Neutrophil (primary cell): ENCODE results near the gene GPR15LG.

ENCODE experiments used
- H3K27ac ChIP-seq: fragments of 200-600 bp; sonication (generic); 2 replicates; pipeline ENCODE4 v1.5.1; 2016; ENCODE audit warnings: mild to moderate bottlenecking, moderate library complexity
- H3K27me3 ChIP-seq: fragments of 200-600 bp; sonication (generic); 2 replicates; pipeline ENCODE4 v1.6.0; 2016; ENCODE audit warnings: mild to moderate bottlenecking
- H3K36me3 ChIP-seq: fragments of 200-600 bp; sonication (generic); 2 replicates; pipeline ENCODE4 v1.5.1; 2017
- H3K4me1 ChIP-seq, 2 experiments: fragments of 200-600 bp in 1 of 2; sonication (generic) in 1 of 2; 1 replicate in 1 of 2; 2 replicates in 1 of 2; pipeline versions ENCODE4 v1.5.1 to v1.6.1; 2013 to 2016; ENCODE audit warnings: low read depth in 1 of 2, low read length in 1 of 2, mild to moderate bottlenecking in 1 of 2, moderate library complexity in 1 of 2; ENCODE audit not compliant: control insufficient read depth in 1 of 2, insufficient read depth in 1 of 2
- H3K4me3 ChIP-seq, 2 experiments: fragments of 200-600 bp in 1 of 2; sonication (generic) in 1 of 2; 1 replicate in 1 of 2; 2 replicates in 1 of 2; pipeline ENCODE4 v1.5.1; 2013 to 2016; ENCODE audit warnings: low read depth in 1 of 2, low read length in 1 of 2, mild to moderate bottlenecking in 1 of 2, moderate library complexity in 1 of 2
- H3K9me3 ChIP-seq: fragments of 200-600 bp; sonication (generic); 2 replicates; pipeline ENCODE4 v1.5.1; 2016
- CTCF ChIP-seq: fragments of 200-600 bp; sonication (generic); IDR thresholded peaks from 2 replicates; pipeline ENCODE4 v1.5.1; 2016; ENCODE audit warnings: antibody characterized with exemption

GPR15LG gene

DNA sequence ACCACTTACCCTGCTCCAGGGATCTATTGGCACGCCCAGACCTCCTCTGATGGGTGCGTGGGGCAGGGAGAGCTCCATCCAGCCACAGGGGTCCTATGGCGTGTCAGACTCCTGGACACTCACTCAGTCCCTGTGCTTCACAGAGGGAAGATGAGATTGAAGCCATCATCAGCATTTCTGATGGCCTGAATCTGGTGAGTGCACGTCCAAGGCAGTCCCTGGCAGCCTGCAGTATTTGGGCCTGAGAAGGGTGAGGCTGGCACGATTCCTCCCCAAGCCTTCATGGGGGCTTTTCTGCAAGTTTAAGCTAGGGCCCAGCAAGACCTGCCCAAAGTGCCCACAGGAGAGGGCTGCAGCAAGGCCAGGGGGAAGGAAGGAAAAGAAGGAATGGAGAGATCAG is 24.0 kb downstream of the GPR15LG start:
- Histone ChIP-seq H3K27me3 (peaks cover 81% of the 10 kb centered on the region), H3K4me1 (peaks cover 0 to 9% of the 10 kb centered on the region in 2 experiments), H3K27ac (no peak overlapping the region), H3K4me3 (no peak overlapping the region), H3K9me3 (no peaks in the 10 kb centered on the region), H3K36me3 (no peaks in the 10 kb centered on the region)
- TF ChIP-seq CTCF, result no peak

DNA sequence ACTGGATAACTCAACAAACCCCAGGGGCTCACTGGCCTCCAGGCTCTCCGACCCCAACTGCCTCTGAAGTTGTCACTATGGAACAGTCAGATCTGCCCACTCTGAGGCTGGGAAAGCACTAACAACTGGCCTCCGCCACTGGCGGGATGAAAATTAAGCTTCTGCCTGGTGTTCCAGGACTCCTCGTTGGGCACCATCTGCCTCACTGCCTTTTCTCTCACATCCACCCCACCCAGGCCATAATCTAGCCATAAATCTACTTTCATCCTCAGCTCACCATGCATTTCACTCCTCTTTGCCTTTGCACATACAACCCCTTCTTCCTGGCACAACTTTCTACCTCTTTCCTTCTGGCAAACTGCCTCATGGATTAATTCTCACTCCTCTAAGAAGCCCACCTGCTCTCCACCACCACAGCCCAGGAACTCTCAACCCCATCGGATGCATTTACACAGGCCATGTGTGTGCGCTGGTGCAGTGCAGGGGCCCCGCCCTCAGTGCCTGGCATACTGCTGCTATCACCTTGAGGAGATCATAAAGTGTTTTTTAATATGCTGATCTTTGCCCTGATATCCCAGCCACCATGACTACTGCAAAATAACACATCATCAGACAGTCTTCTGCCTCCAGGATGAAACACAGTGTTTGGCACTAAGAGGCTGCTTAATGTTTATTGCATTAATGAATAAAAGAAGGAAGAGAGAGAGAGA is 24.8 kb downstream of the GPR15LG start:
- no peak overlapping the region for H3K4me3 ChIP-seq
- H3K27me3 ChIP-seq, result peaks cover 73% of the 10 kb centered on the region
- peaks cover 0 to 9% of the 10 kb centered on the region in 2 experiments for H3K4me1 ChIP-seq
- no peak for TF ChIP-seq CTCF
- H3K27ac ChIP-seq, result no peak overlapping the region
- no peaks in the 10 kb centered on the region for H3K9me3 ChIP-seq
- H3K36me3 ChIP-seq, result no peaks in the 10 kb centered on the region

DNA sequence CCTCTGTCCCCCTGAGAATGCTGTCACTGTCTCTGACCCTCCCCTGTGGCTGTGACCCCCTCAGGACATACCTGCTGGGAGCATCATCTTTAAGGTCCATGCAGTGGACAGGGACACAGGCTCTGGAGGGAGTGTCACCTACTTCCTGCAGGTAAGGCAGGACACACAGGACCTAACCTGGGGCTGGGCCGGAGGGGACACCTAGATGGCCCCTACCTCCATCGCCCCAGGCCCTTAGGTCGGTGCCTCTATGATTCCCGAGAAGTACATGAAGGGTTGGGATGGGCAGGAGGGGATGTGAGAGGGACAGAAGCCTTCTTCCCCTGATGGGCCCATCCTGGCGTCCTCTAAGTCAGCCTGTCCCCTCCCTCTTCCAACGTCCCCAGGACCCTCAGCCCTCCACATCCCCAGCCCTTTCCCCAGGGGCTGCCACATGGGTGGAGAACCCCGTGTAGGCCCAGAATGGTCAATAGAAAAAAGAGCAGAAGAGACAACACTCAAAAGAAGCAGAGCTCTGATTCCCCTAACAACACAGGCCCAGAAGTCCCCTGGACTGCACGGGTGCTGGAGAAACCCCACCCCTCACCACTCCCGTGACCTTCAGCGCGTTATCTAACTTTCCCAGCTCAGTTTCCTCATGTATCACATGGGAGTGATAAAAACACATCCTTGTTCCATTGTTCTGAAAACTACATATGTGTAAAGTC is 27.1 kb downstream of the GPR15LG start:
- Histone ChIP-seq H3K27ac (no peak overlapping the region), H3K36me3 (no peaks in the 10 kb centered on the region)
- TF ChIP-seq CTCF, result no peak

DNA sequence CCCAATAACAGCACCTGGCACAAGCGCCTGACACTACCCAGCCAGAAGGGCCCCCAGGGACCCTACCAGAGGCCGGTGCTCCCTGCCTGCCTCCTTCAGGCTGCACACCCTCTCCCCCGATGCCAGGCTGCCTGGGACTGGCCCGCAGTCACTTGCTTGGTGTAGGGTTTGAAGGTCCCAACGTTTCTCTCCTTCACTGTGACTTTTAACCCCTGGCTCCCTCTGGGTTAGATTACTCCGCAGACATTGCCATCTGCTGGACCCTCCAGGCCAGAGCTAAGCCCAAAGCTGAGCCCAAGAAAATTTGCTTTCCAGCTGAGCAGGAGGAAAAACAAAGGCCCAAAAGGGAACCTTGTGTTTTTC is 27.6 kb downstream of the GPR15LG start:
- H3K9me3 ChIP-seq, result no peaks in the 10 kb centered on the region
- TF ChIP-seq CTCF, result no peak
- H3K36me3 ChIP-seq, result no peaks in the 10 kb centered on the region
- no peaks in the 10 kb centered on the region for H3K4me1 ChIP-seq
- H3K27ac ChIP-seq, result no peak overlapping the region
- peaks cover 45% of the 10 kb centered on the region for H3K27me3 ChIP-seq
- no peak overlapping the region for H3K4me3 ChIP-seq

More for the DNA sequence above, 27.1 kb downstream of the GPR15LG start:
- H3K9me3 ChIP-seq, result no peaks in the 10 kb centered on the region
- H3K27me3 ChIP-seq, result peaks cover 50% of the 10 kb centered on the region
- H3K4me1 ChIP-seq, result no peaks in the 10 kb centered on the region
- no peak overlapping the region for H3K4me3 ChIP-seq

- Histone ChIP-seq H3K9me3 (no peaks in the 10 kb centered on the region), H3K36me3 (no peaks in the 10 kb centered on the region), H3K27me3 (peaks cover 40% of the 10 kb centered on the region), H3K27ac (no peak overlapping the region), H3K4me3 (no peak overlapping the region), H3K4me1 (no peaks in the 10 kb centered on the region)
- TF ChIP-seq CTCF, result no peak
Observed at GRCh38 chr10:84201682-84202081, 28.1 kb downstream of the GPR15LG start.
